Measurements from ENCODE around the gene BTG3.
A peak's percentile ranks its signal among the peaks of the same experiment; 100 is the strongest.

Gene BTG3, protein sequence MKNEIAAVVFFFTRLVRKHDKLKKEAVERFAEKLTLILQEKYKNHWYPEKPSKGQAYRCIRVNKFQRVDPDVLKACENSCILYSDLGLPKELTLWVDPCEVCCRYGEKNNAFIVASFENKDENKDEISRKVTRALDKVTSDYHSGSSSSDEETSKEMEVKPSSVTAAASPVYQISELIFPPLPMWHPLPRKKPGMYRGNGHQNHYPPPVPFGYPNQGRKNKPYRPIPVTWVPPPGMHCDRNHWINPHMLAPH

DNA sequence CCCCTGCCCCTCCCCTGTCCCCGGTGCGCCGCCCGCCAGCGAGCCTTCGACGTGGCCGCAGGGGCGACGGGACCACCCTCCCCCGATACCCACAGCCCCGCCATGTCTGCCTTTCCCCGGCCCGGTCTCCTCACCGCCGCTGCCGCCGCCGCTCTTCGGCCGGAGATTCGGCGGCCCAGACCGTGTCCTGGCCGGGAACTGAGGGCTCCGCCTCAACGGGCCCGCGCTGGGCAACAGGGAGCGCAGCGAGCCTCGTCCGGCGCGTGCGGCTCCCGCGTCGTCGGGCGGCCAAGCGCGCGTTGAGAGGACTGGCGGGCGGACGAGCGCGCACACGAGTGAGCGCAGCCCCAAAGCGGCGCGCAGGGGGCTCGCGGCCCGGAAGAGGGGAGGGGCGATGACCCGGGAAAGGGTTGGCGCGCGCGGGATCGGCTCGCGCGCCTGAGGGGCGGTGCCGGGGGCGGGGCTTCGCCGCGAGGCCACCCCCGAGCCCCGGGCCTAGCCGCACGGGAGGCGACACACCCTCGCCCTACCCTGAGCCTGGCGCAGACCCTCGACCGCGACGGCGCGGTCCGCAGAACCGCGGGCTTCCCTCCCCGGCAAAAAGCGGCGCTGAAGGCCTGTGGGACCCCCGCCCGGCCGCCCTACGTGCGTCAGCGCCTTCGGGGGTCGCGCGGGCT, at the start of gene BTG3:
TSS of gene BTG3 (minus strand) at position 337 of the 677 bp plus-strand sequence. CDS start 3,757 bp downstream, outside the sequence.
- H3K27ac ChIP-seq = peak within 1 kb of the TSS; percentile 49; the same call in 1 of the 2 replicates
- TF ChIP-seq, protein P1, sequence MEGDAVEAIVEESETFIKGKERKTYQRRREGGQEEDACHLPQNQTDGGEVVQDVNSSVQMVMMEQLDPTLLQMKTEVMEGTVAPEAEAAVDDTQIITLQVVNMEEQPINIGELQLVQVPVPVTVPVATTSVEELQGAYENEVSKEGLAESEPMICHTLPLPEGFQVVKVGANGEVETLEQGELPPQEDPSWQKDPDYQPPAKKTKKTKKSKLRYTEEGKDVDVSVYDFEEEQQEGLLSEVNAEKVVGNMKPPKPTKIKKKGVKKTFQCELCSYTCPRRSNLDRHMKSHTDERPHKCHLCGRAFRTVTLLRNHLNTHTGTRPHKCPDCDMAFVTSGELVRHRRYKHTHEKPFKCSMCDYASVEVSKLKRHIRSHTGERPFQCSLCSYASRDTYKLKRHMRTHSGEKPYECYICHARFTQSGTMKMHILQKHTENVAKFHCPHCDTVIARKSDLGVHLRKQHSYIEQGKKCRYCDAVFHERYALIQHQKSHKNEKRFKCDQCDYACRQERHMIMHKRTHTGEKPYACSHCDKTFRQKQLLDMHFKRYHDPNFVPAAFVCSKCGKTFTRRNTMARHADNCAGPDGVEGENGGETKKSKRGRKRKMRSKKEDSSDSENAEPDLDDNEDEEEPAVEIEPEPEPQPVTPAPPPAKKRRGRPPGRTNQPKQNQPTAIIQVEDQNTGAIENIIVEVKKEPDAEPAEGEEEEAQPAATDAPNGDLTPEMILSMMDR (conservative IDR thresholded peaks at IDR 0.05) = no peak

DNA sequence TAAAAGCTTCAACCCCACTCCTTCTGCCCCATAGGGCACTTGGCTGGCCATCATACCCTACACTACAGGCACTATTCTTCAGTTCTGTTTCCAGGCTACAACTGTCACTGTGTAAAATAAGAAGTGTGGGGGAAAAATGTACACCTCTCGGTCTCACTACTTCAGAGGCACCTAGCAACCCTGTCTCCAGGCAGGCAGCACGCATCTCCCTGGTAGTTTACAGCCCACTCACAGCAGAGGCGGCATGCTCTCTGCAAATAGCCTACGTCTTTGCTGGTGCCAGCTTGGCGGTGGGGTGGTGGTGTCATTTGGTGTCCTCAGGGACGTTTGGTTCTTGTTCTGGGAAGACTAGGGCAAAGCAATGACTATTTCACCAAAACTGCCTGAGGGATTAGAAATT, 48.2 kb upstream of the BTG3 start:
- H3K27ac ChIP-seq = no peak overlapping the region
- TF ChIP-seq, protein P1 (conservative IDR thresholded peaks at IDR 0.05) = no peak

DNA sequence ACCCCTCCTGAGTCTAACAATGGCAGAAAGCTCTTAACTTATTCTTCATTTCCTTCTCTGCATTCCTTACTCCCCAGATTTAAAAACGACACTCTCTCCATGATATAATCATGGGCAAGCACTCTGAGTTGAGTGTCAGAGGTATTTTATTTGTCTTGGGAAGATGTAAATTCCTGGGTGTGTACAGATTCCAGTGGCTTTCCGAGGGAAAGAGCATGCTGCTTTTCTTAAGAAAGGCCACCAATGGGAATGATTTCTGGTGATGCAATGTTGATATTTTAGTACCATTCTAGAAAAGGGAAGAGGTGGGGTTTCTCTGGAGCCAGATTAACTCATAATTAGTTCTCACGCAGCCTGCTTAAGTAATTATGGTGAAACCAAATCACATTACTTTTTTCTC, 47.8 kb upstream of the BTG3 start:
- no peak overlapping the region for H3K27ac ChIP-seq
- TF ChIP-seq, protein P1 (conservative IDR thresholded peaks at IDR 0.05) = no peak

DNA sequence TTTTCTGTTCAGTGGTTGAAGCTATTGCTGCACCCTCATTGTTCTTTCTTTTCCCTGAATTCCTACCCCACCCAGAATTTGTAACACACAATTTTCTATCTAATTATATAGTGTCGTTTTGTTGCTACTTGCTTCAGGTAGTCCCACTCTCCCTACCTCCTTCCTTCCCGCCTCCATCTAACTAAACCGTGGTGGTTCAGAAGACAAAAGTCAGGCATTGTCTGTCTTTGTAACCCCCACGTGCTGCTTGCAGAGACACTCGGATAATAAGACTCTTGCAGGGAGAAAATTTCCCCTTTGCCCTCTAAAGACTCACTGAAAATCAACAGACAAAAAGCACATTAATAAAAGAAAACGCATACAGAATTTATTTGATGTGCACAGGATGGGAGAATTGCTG, 46.2 kb upstream of the BTG3 start:
- H3K27ac ChIP-seq = no peak overlapping the region
- TF ChIP-seq, protein P1 (conservative IDR thresholded peaks at IDR 0.05) = no peak

DNA sequence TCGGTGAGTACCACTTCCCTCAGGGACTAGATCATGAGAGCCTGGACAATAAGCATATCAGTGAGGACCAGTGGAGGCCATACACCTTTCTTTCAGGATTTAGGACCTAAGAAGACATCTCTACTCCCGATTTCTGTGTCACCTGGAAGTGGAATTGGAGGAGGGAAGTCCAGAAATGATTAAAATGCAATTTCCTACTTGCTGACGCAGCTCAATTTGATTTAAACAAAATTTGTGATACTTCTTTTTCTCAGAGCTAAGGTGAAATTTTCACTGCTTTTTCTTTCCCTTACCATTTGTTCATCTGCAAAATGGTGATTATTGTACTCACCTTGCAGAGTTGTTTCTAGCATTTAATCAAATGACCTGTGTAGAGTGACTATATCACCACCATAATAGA, 38.8 kb upstream of the BTG3 start:
- H3K27ac ChIP-seq = no peak overlapping the region
- TF ChIP-seq, protein P1 (conservative IDR thresholded peaks at IDR 0.05) = no peak

DNA sequence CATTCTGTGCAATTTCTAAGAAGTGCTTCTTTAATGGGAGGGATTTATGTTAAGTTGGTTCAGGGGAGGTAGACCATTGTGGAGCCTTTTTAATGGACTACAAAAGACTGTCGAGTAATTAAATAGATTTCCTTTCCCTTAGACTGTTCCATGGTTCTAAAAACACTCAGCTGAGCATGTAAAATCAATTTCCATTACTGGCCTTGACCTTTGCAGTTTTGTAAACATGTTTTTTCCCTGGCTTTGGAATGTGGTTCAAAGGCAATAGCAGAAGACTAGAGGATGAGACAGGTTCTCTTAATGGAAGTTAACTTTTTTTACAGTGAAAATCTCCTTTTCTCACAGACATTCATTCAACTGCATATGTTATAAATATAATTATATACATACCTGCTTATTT, 37.6 kb upstream of the BTG3 start:
- TF ChIP-seq, protein P1 (conservative IDR thresholded peaks at IDR 0.05) = no peak
- no peak overlapping the region for H3K27ac ChIP-seq

DNA sequence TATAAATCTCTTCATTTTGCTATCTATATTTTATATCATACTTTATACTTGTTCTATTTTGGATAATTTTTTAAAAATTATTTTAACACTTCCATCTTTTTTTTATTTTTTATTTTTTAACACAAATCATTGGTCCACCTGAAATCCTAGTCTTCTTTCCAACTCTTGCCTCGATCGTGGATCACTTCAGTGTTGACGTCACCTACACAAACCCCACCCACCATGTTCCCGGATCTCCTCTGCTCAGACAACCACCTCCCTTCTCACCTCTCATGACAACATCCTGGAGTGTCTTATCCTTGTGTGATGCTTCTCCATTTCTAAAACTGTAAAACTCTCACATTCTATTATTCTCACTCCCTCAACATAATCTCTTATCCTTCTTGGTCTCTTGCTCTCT, 34.1 kb upstream of the BTG3 start:
- TF ChIP-seq, protein P1 (conservative IDR thresholded peaks at IDR 0.05) = no peak
- H3K27ac ChIP-seq = no peak overlapping the region

Data from VCaP (cell line).